GM18870 (cell line): ENCODE data around the gene AP2B1.
"Not testable (repeated sequence)": the region's sequence is repeated elsewhere in the genome, so short reads cannot be mapped to it uniquely, and the experiment has no call there.

Experiments used
- ATAC-seq: cut with Tn5 transposase; IDR thresholded peaks from one replicate; pipeline ENCODE4 v1.9.1; 2021; ENCODE audit warnings: moderate library complexity; ENCODE audit not compliant: unreplicated experiment

The AP2B1 gene

GRCh38 chr17:35575759-35576158 lies 11.4 kb upstream of the AP2B1 start:
- ATAC-seq = no peak

- ATAC-seq = no peak
These were observed 9.3 kb upstream of the AP2B1 start for GRCh38 chr17:35577830-35578196.

DNA sequence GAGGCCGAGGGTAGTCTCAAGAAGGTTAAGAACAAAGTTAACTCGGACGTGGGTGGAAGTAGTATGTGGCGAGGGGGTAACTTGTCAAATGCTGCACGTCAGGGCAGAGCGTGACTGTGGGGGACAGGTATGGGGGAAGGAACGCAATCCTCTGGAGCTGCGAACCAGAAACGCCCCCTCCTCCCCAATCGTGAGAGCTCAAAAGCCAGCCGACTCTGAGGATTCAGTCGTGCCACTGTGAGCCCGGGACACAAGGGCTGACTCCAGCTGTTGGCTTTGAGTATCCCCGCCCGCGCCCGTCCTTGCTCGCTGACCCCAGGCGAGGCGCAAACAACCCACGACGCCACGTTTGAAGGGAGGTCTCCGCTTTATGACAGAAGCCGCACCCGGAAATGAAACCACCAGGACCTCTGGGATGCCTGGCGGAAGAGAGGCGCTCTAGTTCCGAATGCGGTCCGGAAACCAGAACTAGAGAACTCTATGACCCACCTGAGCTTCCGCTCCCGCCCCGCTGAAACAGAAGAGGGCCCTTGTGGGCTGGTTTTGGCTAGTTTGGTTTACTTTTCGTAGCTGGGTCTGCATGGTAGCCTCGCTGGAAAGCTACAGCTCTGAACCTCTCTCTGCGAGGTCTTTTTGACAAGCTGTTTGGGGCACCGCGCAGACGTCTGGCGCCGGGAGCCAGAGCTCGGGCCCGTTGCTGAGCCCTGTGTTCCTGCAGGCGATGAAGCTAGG lies 8.8 kb upstream of the AP2B1 start, which contains the start of gene PEX12:
Gene PEX12 (minus strand): TSS at position 375 of the 732 bp plus-strand sequence. CDS start 550 bp downstream, outside the sequence.
- ATAC-seq = no peak

DNA sequence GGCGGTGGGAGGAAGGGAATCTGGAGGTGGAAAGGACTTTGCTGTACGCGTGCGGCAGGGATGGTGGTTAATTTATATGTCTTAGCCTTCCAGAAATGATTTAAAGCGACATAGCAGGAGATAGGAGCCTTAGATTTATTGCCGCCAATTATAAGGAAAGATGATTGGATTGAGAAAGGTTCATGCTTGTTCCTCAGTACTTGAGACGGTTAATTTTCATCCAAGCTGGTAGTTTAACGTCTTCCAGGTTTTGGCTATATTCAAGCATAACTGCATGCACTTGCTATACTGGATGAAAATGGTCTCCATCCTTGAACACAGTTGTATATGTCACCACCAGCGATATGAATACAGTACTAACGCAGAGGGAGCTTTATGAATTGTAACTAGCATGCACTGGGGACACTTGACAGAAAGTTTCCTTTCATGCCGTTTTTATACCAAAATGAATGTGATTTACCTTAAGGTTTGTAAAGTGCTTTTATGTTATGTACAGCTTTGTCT lies 8.1 kb upstream of the AP2B1 start:
- ATAC-seq = no peak

GRCh38 chr17:35584061-35584460 lies 3.1 kb upstream of the AP2B1 start:
- no peak for ATAC-seq

DNA sequence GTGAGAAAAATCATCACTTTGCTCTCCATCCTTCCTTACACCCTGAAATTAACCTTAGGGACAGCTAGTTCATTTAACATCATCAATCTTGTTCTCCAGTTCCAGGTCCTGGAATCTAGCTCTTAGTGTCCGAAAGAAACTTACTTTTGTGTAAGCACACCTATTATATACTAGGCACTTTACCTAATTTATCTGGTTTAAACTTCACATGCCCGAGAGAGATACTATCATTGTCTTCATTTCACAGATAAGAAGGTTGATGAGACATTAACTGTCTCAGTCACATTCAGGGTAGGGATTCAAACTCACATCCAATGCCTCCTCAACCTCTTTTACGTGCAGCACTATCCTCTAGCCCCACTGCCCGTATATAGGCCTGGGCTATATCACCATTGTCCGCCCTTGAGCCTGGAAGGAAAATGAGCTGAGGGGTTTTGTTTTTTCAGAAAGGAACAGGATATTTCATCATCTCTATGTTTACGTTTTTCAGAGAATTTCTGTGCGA lies 501 bp upstream of the AP2B1 start:
- no peak for ATAC-seq

- no peak for ATAC-seq
These were observed 1.2 kb downstream of the AP2B1 start for GRCh38 chr17:35588196-35588920.

DNA sequence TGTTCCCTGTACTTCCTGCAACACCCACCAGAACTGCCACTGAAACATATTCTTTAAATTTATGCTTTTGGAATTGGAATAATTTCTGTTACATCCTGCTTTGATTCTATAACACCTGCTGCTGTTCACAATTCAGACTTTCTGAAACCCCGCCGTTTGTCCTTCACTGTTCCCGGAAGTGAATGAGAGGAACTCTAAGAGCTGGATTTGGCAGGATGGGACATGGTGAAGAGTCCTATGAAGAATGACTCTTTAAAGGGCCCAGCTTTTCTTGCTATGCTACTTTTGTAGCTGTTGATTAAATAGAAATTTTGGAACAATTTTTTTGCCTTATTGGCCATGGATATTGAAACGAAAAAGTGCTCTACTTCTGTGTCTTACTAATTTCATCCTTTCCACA lies 8.9 kb downstream of the AP2B1 start:
- no peak for ATAC-seq

DNA sequence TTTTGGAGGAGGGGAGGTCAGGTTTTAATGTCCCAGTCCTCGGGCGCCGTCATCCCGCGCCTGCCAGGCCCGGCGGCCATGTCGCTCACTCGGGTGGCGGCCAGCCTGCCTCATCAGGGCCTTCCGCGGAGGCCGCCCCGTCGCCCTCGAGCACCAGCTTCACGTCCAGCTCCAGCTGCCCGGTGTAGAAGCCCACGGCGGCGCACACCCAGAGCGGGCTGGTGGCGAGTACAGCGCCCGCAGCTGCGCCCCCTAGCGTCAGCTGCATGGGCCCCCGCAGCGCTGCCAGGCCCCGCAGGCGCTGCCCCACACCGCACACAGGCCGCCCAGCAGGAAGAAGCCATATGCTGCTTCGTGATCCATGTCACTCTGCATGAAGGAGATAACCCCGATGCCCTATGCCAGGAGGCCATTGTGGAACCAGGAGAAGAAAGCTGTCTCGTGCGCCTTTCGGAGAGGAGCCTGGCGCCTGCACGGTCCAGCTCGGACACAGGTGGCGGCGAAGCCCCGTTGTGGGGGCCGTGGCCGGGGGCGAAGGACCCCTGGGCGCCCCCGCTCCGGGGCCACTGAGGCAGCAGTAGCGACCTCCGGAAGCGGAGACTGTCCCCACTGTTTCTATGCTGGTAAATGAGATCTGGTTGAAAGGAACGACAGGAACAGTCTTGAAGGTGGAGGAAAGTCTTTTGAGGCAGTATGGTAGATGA lies 9.6 kb downstream of the AP2B1 start:
- ATAC-seq = no peak

DNA sequence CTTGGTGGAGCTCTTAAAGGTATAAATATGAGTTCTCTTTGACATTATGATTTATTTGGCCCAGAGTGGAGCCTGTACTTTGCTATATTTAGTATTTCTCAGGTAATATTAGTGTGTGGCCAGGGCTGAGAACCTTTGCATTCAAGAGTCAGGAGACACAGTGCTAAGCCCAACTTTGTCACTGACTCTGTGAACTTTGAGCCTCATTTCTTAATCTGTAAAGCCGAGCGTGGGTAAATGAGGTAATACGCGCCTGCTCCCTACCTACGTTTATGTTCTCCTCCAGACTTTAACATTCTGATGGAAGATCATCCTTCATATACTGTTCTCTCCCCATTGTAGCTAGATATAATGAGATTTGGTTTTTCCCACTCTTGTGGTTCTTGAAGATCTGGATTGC lies 10.5 kb downstream of the AP2B1 start:
- ATAC-seq = no peak

GRCh38 chr17:35603674-35604073 lies 16.6 kb downstream of the AP2B1 start:
- ATAC-seq = no peak

- no peak for ATAC-seq
These were observed 18.6 kb downstream of the AP2B1 start for GRCh38 chr17:35605678-35606077.

DNA sequence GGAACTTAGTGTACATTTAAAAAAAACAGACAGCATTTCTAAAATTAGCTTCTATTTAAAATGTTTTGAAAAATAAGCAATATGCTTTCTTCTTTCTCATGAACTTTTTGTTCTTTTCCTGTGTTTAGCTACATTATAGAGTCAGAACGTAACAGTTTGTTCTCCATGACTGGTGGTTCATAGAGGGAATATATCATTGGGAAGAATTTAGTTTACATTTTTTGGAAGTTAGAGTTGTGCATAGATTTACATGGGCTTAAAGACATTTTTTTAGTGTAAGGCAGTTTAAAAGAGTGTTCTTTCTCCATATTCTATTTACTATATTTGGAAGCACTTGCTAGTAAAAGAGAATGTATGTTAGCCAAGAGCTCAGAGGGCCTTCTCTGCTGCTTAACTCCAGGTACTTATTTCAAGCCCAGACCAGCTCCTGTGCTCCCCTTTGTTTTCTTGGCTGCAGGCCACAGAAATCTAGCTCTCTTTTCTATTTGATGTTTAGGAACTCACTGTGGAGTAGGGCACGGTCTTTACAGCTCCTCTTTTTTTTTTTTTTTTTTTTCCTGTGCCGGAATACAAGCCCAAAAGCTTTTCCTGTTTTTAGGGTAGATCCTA lies 20.2 kb downstream of the AP2B1 start:
- ATAC-seq = no peak

DNA sequence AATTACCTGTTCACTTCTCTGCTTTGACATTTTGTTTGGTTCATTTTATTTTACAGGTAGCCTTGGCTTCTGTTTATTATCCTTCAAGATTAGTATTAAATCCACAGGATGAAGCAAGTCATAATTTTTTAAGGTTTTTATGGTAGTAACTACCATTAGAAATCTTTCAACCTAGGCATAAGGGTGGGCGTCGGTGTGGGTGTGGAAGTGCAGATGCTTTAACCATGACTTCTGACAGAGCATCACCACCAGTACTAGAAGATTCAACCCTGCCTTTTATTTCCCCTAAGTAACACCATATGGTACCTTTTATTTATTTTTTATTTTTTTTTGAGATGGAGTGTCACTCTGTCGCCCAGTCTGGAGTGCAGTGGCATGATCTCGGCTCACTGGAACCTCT lies 22.7 kb downstream of the AP2B1 start:
- no peak for ATAC-seq

GRCh38 chr17:35610746-35611145 lies 23.6 kb downstream of the AP2B1 start:
- not testable (repeated sequence) for ATAC-seq

GRCh38 chr17:35612924-35613521 lies 25.9 kb downstream of the AP2B1 start:
- no peak for ATAC-seq

DNA sequence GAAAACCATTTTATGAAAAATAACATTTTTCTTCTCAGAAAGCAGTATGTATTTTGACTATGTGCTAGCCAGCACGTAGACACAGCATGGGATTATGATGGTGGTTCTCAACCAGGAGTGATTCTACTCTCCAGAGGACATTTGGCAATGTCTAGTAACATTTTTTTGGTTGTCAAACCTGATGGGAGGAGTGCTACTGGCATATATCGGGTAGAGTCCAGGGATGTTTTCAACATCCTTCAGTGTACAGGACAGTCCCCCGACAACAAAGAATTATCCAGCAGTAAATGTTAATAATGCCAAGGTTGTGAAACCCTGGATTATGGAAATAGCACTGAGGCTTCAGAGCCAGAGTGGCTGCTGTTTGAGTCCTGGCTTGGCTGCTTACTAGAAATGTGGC lies 27.7 kb downstream of the AP2B1 start:
- no peak for ATAC-seq

DNA sequence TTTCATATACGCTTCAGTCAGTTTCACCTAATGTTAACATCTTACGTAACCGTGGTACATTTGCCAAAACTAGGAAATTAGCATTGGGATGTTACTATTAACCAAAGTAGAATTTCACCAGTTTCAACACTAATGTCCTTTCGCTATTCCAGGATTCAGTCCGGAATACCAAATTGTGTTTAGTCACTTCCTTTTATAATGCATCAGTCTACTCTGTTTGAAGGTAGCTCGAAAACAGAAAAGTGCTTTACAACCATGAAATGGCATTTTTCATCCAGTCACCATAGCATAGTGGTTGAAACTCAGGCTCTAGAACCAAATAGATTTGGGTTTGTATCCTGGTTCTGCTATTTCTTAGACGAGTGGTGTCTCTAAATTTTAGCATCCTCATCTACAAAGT lies 29.4 kb downstream of the AP2B1 start:
- no peak for ATAC-seq

DNA sequence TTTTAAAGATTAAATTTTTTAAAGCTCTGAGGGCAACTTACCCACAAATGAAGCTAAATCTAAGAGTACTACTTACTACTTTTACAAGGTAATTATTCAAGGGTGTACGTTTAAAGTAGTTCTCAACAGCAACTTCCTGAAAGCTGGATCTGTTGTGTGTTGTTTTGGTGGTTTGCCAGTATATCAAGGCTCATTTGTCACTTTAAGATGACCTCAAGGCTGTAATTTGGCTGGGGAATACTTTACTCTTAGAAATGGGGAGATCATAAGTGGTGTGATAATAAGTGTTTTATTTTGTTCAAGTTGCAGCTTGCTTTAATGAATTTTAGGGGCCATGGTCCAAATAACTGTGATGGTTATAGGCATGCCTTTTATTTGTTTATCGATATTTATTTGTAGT lies 30.4 kb downstream of the AP2B1 start:
- ATAC-seq = no peak

DNA sequence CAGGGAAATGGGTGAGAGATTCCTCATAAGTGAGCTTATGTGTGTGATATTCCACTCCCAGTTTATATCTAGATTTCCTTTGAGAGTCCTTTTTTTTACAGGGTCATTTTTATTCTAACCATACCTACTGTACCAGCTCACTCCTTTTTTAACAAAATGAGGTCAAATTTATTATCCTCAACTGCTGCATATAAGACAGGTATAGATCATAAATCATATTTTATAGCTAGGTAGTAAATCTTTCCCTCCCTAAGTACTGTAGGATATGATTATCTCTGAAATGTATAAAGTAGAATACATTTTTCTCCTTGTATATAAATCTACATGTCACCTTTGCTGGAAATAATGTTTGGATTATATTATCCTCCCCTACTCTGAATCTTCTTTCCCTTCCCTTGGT lies 31.5 kb downstream of the AP2B1 start:
- ATAC-seq = no peak

GRCh38 chr17:35621768-35622167 lies 34.6 kb downstream of the AP2B1 start:
- no peak for ATAC-seq
